Fibroblast of lung (primary cell): ENCODE measurements around the gene STPG1. TPM values are rescaled to one million over a fixed set of nuclear protein-coding genes. Genes with fewer than 3 reads are reported as not detected.

Experiments used
- DNase-seq, 2 donors: peaks; one replicate each; pipeline versions ENCODE4 v3.0.0 to v3.0.0-alpha.2; 2010; ENCODE audit warnings: low read depth in 2 of 2
- H2AFZ ChIP-seq: 2 replicates; pipeline ENCODE4 v1.5.1; 2012; ENCODE audit warnings: low read length, control low read depth, inconsistent platforms
- H3K27ac ChIP-seq: 2 replicates; pipeline ENCODE4 v1.5.1; 2011; ENCODE audit warnings: low read length, control low read depth; ENCODE audit not compliant: insufficient read depth
- H3K27me3 ChIP-seq: 2 replicates; pipeline ENCODE4 v1.5.1; 2011; ENCODE audit warnings: mild to moderate bottlenecking, low read length; ENCODE audit not compliant: control insufficient read depth, insufficient read depth
- H3K36me3 ChIP-seq: 2 replicates; pipeline ENCODE4 v1.5.1; 2011; ENCODE audit warnings: low read length; ENCODE audit not compliant: control insufficient read depth, insufficient read depth
- H3K4me1 ChIP-seq: 2 replicates; pipeline ENCODE4 v1.5.1; 2011; ENCODE audit warnings: low read length; ENCODE audit not compliant: control insufficient read depth, insufficient read depth; ENCODE audit errors: extremely low read depth
- H3K4me2 ChIP-seq: 2 replicates; pipeline ENCODE4 v1.5.1; 2011; ENCODE audit warnings: low read length, control low read depth; ENCODE audit not compliant: insufficient read depth; ENCODE audit errors: extremely low read depth
- H3K4me3 ChIP-seq, 4 experiments: fragments of 200-600 bp in 1 of 4; sonication (generic) in 1 of 4; replicated peaks in 1 of 4; 2 replicates each; pipeline ENCODE4 v1.5.1; 2011 to 2016; ENCODE audit warnings: low read length in 4 of 4, low read depth in 3 of 4, mild to moderate bottlenecking in 3 of 4, control low read depth in 2 of 4, inconsistent platforms in 1 of 4, mixed read lengths in 1 of 4; ENCODE audit not compliant: insufficient read depth in 1 of 4; ENCODE audit errors: control extremely low read depth in 1 of 4
- H3K79me2 ChIP-seq: 2 replicates; pipeline ENCODE4 v1.5.1; 2012; ENCODE audit warnings: mild to moderate bottlenecking, low read length, inconsistent platforms; ENCODE audit not compliant: control insufficient read depth, insufficient read depth
- H3K9ac ChIP-seq: 2 replicates; pipeline ENCODE4 v1.5.1; 2011; ENCODE audit warnings: mild to moderate bottlenecking, low read length, control low read depth; ENCODE audit not compliant: insufficient read depth
- H3K9me3 ChIP-seq: 2 replicates; pipeline ENCODE4 v1.5.1; 2012; ENCODE audit warnings: low read depth, low read length; ENCODE audit not compliant: control insufficient read depth, insufficient read depth
- H4K20me1 ChIP-seq: 2 replicates; pipeline ENCODE4 v1.5.1; 2011; ENCODE audit warnings: low read length; ENCODE audit not compliant: control insufficient read depth, insufficient read depth; ENCODE audit errors: extremely low read depth
- EZH2 ChIP-seq: IDR thresholded peaks from 2 replicates; pipeline ENCODE4 v1.5.1; 2012; ENCODE audit warnings: low read length, control low read depth, mild to moderate bottlenecking; ENCODE audit errors: missing control alignments
- polyA plus RNA-seq, 2 donors: library from polyadenylated mRNA; depleted of rRNA in 1 of 2; stranded (reverse) in 1 of 2; unstranded in 1 of 2; fragments of >200 nt; gene quantifications; 2 replicates each; pipeline ENCODE4 v1.2.1, GENCODE V29; 2011 to 2012; ENCODE audit warnings: missing spikeins in 1 of 2
- total RNA-seq: library from RNA; depleted of rRNA; stranded (reverse); fragments of >200 nt; gene quantifications from 2 replicates; pipeline ENCODE4 v1.2.1, GENCODE V29; 2014
- TF ChIP-seq, protein P1 (sequence below), 2 donors: IDR thresholded peaks in 1 of 2; conservative IDR thresholded peaks in 1 of 2; 1 replicate in 1 of 2; 2 replicates in 1 of 2; pipeline ENCODE4 v1.5.1; 2011 to 2012; ENCODE audit warnings: low read length in 2 of 2, control low read depth in 1 of 2, inconsistent platforms in 1 of 2, low read depth in 1 of 2, mild to moderate bottlenecking in 1 of 2

Gene STPG1
- total and polyA plus RNA-seq, 2 donors (not counting 1 experiment from before 2014, with no cell fraction given): 7.9 to 8.5 TPM

DNA sequence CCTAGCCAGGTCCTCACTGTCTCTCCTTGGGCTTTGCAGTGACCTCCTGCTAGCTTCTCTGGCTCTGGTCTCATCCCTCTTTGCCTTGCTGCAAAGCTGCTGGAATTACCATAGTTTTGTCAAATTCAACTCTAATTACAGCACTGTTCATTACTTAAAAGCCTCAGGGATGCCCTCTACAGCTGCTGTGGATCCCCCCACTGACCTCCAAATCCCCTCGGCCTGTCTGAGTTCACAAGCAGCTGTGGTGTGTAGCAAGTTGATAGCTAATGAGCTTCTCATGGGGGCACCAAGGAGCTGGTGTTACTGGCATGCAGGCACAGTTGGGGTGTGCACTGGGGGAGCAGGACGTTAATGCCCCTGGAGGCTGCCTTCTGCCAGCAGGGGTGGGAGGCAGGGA, 26.9 kb upstream of the STPG1 start:
- no peak for DNase-seq
- TF ChIP-seq EZH2: no peak
- TF ChIP-seq, protein P1, sequence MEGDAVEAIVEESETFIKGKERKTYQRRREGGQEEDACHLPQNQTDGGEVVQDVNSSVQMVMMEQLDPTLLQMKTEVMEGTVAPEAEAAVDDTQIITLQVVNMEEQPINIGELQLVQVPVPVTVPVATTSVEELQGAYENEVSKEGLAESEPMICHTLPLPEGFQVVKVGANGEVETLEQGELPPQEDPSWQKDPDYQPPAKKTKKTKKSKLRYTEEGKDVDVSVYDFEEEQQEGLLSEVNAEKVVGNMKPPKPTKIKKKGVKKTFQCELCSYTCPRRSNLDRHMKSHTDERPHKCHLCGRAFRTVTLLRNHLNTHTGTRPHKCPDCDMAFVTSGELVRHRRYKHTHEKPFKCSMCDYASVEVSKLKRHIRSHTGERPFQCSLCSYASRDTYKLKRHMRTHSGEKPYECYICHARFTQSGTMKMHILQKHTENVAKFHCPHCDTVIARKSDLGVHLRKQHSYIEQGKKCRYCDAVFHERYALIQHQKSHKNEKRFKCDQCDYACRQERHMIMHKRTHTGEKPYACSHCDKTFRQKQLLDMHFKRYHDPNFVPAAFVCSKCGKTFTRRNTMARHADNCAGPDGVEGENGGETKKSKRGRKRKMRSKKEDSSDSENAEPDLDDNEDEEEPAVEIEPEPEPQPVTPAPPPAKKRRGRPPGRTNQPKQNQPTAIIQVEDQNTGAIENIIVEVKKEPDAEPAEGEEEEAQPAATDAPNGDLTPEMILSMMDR (conservative IDR thresholded peaks at IDR 0.05 in 1 of 2, IDR thresholded peaks at IDR 0.05 in 1 of 2; ENCODE audit: low read depth in 1 of 2, low read length in 2 of 2): no peak
- H2AFZ ChIP-seq: no peak overlapping the region

GRCh38 chr1:24438423-24438901, 24.9 kb upstream of the STPG1 start:
- Histone ChIP-seq H3K4me1 (peaks cover 8% of the 10 kb centered on the region), H3K27ac (no peak overlapping the region), H3K79me2 (no peaks in the 10 kb centered on the region), H3K36me3 (peaks cover 1% of the 10 kb centered on the region), H3K4me3 (no peak overlapping the region), H4K20me1 (no peaks in the 10 kb centered on the region), H3K27me3 (no peaks in the 10 kb centered on the region), H2AFZ (no peak overlapping the region), H3K4me2 (no peak overlapping the region), H3K9me3 (no peaks in the 10 kb centered on the region), H3K9ac (no peak overlapping the region)
- peak in 1 of 2 donors; percentile 71 for DNase-seq
- TF ChIP-seq, protein P1 (conservative IDR thresholded peaks at IDR 0.05 in 1 of 2, IDR thresholded peaks at IDR 0.05 in 1 of 2; ENCODE audit: low read depth in 1 of 2, low read length in 2 of 2): no peak
- TF ChIP-seq EZH2: no peak

More for the DNA sequence above, 26.9 kb upstream of the STPG1 start:
- H4K20me1 ChIP-seq: no peaks in the 10 kb centered on the region
- no peaks in the 10 kb centered on the region for H3K9me3 ChIP-seq
- H3K27me3 ChIP-seq: no peaks in the 10 kb centered on the region
- peaks cover 4% of the 10 kb centered on the region for H3K36me3 ChIP-seq
- H3K9ac ChIP-seq: no peak overlapping the region
- no peak overlapping the region for H3K4me2 ChIP-seq
- no peak overlapping the region for H3K4me3 ChIP-seq
- H3K27ac ChIP-seq: no peak overlapping the region
- H3K4me1 ChIP-seq: peaks cover 8% of the 10 kb centered on the region
- H3K79me2 ChIP-seq: no peaks in the 10 kb centered on the region

DNA sequence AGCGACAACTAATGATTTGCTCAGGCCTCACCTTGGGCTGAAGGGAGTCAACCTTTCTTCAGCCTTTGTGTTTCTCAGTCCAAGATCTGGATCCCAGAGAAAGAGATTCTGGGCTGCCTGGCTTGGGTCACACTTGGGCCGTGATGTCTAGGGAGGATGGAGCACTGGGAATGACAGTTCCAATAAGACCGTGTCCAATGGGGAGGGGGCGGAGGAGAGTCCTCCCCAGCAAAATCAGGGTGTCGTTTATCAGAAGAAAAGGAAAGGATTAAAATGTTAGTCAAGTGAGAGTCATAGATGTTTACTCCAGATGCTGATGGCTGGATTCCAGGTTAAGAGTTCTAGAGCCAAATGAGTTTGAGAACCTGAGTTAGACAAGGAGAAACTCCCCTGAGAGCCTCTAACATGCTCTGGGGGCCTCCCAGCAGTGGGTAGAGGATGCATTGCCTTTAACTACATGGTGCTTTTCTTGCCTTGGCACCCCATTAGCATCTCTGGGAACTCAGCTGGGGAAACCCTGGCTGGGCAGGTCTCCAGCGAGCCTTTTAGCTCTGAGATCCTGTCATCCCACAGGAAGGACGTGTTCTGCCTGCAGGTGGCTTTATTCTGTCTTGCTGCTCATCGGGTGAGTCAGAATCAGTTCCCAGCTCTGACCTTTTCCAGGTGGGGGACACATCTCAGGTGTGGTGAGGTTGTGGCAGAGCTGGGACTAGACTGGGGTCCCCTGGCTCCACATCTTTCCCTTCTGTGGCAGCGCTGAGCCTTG, 24.2 kb upstream of the STPG1 start:
- Histone ChIP-seq H3K4me3 (no peak overlapping the region), H4K20me1 (no peaks in the 10 kb centered on the region), H3K36me3 (peaks cover 5% of the 10 kb centered on the region), H3K9me3 (no peaks in the 10 kb centered on the region), H2AFZ (no peak overlapping the region), H3K4me2 (no peak overlapping the region), H3K9ac (no peak overlapping the region), H3K4me1 (peaks cover 8% of the 10 kb centered on the region), H3K27ac (no peak overlapping the region), H3K79me2 (no peaks in the 10 kb centered on the region), H3K27me3 (no peaks in the 10 kb centered on the region)
- TF ChIP-seq EZH2: no peak
- TF ChIP-seq, protein P1 (conservative IDR thresholded peaks at IDR 0.05 in 1 of 2, IDR thresholded peaks at IDR 0.05 in 1 of 2; ENCODE audit: low read depth in 1 of 2, low read length in 2 of 2): no peak
- peak in 1 of 2 donors; percentile 38 for DNase-seq
